ENCODE data around the gene RCSD1. TPM values are rescaled to one million over a fixed set of nuclear protein-coding genes. Genes with fewer than 3 reads are reported as not detected.

Gene RCSD1
- total and polyA plus RNA-seq, 10 of the 15 experiments (the other 5 are each of a cell fraction or from before 2014, with no cell fraction given), result 11.4 to 78.3 (median 71.6) TPM

- TF ChIP-seq E2F4 (IDR thresholded peaks at IDR 0.05; ENCODE audit: low read depth, low read length) (0 out of 2 replicates have a peak, but pooled peaks have one; percentile 12), MYC (IDR thresholded peaks at IDR 0.05; ENCODE audit: insufficient read depth, insufficient read length, insufficient replicate concordance, low read length, severe bottlenecking) (no peak), ZNF24 (IDR thresholded peaks at IDR 0.05) (no peak), E2F8 (IDR thresholded peaks at IDR 0.05; ENCODE audit: low read depth, partially characterized antibody) (no peak), MYB (IDR thresholded peaks at IDR 0.05; ENCODE audit: borderline replicate concordance, low read depth, low read length) (no peak), IRF5 (IDR thresholded peaks at IDR 0.05; ENCODE audit: borderline replicate concordance) (no peak), POLR2AphosphoS2 (IDR thresholded peaks at IDR 0.05; ENCODE audit: low read depth, low read length) (no peak), MXI1 (IDR thresholded peaks at IDR 0.05; ENCODE audit: low read depth, low read length) (peak; percentile 44; the same call in 1 of the 2 replicates), EED (IDR thresholded peaks at IDR 0.05; ENCODE audit: low read depth) (peak; percentile 81), REST (IDR thresholded peaks at IDR 0.05; ENCODE audit: low read depth, low read length) (no peak), HCFC1 (IDR thresholded peaks at IDR 0.05; ENCODE audit: low read length) (no peak), RELA (IDR thresholded peaks at IDR 0.05; ENCODE audit: borderline replicate concordance, partially characterized antibody) (no peak), ZNF622 (IDR thresholded peaks at IDR 0.05) (no peak), MTA2 (IDR thresholded peaks at IDR 0.05; ENCODE audit: low read depth) (0 out of 2 replicates have a peak, but pooled peaks have one; percentile 41), PAX5 (IDR thresholded peaks at IDR 0.05; ENCODE audit: borderline replicate concordance, low read depth, low read length) (peak; percentile 70), NKRF (conservative IDR thresholded peaks at IDR 0.05) (no peak), RBBP5 (conservative IDR thresholded peaks at IDR 0.05) (no peak), TCF7 (IDR thresholded peaks at IDR 0.05; ENCODE audit: borderline replicate concordance) (no peak), NFXL1 (IDR thresholded peaks at IDR 0.05; ENCODE audit: borderline replicate concordance) (no peak)
Observed at GRCh38 chr1:167663002-167663772, 33.2 kb downstream of the RCSD1 start (continued).

All from GM12878 (cell line).